GM19452 (cell line): ENCODE measurements around the gene ARID1B.

Source experiments
- ATAC-seq: cut with Tn5 transposase; IDR thresholded peaks from one replicate; pipeline ENCODE4 v1.9.1; 2021; ENCODE audit not compliant: unreplicated experiment

ARID1B gene

DNA sequence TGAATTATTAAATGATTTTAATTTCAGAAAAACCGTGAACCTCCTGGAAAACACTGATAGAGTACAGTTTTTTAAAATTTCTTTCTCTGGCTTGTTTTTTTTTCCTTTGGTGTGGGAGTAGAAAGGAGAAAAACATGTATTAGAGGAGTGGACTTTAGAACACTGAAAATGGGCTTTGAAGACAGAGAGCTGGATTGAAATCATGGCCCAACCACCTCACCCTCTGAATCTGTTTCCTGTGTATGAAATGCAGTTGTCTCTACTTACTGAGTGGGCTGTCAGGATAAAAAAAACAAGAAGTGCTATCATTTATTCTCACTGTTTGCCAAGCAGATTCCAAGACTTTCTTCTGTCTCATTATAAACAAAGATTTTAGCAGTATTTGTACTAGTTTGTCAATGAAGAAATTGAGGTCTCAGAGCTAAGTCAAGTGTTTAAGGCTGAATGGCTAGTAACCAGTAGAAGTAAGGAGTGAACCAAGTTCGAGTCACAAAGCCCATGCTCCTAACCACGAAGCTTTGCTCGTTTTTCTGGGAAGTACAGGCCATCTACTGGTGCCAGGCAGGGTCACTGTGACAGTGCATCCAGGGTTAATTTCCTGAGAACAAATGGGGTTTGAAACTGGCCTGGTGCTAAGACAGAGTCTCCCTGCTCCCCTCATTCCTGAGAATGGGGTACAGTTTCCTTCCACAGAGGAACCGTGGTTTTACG is 289.8 kb downstream of the ARID1B start:
- no peak for ATAC-seq

DNA sequence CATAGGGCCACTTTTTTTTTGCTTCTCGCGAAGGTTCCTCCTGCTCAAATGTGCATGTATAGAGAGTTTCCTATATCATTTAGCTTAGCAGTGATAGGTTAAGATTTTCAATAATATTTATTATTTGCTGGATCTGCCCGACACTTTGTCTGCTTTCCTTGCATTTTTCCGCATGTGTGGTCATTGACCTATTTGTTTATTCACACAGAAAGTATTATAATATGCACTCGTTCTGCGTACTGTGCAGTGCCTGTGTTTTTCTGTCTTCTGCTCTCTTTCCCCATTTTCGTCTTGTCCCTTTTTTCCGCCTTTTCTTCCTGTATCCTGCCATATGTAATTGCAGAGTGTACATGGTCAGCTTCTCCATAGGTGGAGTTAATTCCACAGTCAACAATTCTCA is 290.3 kb downstream of the ARID1B start:
- ATAC-seq = no peak

DNA sequence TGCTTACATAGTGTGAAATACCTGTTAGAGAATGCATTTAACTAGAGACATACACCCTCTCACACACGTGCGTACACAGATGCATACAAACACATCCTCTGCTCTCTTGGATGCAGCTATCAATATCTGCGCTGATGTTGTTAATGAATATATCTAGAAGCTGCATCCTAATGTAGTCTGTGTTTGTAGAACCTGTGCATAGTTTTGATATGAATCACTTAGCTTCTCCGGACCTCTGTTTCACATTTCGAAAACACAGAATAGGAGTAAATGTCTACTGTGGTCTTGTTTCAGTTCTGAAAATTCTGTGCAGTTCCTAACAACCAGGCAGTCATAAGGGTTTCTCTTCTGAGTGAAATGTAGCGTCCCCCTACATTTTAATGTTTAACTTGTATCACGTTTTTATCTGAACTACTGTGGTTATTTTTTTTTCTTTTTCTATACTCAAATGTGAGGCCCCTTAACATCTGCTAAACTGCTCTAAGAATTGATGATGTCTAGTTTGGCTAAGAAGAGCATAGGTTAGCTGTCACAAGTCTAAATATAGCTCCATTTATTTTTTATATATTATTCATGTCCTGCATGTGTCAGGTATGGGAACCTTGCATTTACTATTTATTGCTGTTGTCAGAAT is 291.6 kb downstream of the ARID1B start:
- peak; percentile 97 for ATAC-seq

DNA sequence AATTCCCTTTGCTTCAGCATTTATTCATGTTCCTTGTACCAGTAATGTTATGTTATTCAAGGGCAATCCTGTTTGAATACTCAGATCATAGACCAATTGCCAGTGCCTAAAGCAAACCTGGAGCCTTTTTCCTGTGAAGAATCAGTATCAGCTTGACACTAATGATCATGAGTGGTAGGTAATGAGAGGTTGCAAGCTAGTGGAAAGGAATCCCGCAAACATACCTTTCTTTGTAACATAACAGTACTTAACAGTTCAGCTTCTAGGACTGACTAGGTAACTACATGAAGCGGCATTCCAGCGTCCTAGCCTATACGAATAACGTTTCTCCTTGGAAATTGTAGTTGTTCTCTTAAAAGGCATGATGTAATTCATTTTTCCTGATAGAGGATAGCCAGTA is 292.4 kb downstream of the ARID1B start:
- ATAC-seq = no peak

DNA sequence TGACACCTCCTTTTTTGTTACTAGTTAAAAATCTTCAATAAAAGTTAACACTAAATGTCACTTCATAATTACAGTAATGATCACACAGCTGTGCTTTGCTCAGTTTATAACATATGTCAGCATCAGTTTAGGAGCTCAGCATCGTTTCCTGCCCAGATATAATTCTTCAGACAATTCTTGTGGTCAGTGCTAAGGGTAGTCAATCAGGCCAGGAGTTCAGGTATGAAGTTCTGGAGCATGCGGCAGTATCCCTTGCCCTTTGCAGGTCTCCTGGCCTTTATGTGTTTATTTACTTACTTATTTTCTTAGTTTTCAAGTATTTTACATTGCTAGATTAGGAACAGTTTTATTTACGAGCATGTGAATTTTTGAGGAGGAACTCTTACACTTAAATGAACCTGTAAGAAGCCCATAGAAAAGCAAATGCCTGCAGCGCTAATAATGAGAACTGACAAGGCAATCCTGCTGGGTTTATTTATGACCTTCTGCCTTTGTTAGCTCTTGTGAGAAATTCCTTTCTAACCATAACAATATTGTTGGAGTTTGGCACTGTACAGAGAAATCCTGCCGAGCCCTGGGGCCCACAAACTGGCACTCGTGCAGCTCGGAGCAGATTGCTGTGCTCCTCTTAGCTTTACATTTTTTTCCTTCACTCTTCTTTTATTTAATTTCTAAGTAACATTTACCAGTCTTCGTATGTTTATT is 293.4 kb downstream of the ARID1B start:
- no peak for ATAC-seq

GRCh38 chr6:157072128-157072527 is 294.9 kb downstream of the ARID1B start:
- ATAC-seq = no peak

DNA sequence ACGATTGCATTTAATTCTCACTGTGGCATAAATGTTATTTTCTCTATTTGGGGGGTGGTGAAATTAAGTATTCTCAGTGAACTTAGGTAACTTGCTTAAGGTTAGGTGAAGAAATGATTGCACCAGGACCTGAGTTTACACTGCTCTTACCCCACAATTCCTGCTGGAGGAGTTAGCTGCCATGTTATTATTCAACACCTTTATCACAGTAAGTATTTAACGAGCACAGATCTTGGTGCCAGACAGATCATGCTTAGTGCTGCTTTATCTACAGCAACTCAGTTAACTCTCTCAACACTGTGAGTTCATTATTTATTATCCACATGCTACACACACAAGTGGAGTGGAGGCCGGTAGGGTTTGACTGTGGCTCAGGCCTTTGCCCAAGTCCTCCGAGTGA is 296.4 kb downstream of the ARID1B start:
- ATAC-seq = no peak

- ATAC-seq = no peak
These were observed 297.8 kb downstream of the ARID1B start for GRCh38 chr6:157074969-157075368.

DNA sequence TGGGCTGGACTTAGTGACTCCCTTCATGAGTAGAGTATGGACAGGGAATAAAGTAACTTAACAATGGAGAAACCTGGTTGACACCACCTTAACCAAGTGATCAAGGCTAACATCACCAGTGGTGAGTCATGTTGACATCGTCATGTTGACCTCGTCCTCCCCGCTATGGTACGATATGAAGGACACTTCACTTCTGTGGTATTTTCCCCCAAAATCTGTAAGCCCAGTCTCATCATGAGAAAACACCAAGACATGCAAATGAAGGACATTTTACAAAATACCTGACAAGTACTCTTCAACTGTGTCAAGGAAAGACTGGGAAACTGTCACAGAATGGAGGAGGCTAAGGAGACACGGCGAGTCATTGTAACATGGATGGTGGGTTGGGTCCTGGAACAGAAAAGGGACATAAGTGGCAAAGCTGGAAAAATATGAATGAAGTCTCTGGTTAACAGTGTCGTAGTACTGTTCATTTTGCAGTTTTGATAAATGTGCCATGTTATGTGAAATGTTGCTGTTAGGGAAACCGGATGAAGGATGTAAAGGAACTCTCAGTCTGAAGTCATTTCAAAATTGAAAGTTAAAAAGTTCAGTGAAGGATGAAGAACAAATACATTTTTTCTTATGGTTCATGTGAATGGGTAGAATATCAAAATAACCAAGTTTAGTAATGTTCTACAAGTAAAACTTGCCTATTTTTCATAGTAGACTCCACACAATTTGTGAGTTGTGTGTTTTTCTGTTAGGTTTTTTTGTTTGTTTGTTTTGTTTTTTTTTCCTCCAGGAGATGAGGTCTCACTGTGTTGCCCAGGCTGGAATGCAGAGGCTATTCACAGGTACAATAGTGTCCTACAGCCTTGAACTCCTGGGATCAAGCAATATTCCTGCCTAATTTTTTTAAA is 298.6 kb downstream of the ARID1B start:
- peak; percentile 86 for ATAC-seq

DNA sequence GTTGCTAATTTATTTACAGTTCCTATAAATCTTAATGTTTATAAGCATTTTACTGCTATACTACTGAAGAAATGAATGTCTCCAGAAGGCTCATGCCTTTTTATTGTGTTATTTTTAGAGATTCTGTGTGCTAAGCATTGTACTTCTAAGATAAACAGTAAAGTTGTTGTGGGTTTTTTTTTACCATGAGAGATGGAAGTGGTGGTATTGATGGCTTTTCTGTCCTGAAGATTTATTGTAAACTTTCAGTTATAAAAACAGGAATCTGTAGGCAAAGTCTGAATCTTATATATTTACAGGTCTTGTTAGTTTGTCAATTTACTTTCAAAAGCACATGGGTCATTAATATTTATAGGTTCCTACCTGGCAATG is 299.3 kb downstream of the ARID1B start:
- ATAC-seq = no peak

- no peak for ATAC-seq
These were observed 300.1 kb downstream of the ARID1B start for GRCh38 chr6:157077251-157077650.

DNA sequence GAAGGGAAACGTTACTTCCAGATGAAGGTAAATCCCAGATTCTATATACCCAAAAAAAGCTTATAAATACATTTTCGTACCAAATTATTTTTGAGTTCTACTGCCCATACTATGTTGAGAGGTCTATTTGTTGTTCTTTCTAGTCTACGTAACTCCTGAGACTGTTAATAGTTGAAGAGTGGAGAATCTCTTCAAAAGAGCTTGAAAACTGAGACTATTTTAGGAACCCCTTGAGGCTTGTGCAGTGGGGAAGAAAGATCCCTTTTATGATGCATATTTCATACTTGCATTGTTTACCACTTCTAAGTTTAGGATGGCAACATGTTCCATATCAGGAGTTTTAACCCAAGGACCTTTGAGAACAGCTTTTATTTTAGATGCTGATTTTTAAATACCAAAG is 301.1 kb downstream of the ARID1B start:
- ATAC-seq = no peak

DNA sequence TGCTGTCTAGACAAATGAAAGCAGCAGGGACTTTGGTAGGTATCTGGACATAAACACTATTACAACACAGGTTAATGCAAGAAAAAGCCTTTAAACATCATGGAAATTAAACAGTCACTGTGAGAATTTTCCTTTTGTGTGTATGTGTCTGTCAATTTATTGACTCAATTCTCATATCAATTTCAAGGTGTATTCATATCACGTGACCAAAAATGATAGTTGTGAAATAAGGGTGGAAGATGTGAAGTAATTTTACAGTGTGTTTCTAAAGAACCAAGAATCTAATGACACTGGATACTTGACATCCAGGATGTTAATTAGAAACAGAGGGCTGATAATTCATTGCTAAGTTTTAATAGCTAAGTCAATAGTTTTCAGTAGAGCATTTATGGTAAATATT is 302.1 kb downstream of the ARID1B start:
- no peak for ATAC-seq

DNA sequence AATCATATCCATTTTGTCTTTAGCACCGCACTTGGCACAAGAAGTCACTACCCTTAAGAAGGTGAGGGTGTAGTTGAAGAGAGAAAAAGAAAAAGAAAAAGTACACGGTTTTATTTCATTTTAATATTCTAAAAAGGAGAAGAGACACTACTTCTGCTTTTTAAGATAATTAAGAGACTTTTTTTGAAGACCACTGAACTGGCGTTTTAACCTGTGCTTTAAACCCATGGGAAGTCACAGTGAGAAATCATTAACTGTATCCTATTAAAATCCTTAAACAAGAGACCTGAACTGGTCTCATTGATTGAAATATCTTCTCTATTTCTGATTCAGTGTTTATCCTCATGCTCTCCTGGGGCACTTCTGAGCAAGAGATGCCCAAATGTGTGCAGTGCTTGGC is 302.6 kb downstream of the ARID1B start:
- no peak for ATAC-seq

- no peak for ATAC-seq
These were observed 303.8 kb downstream of the ARID1B start for GRCh38 chr6:157080986-157081391.

DNA sequence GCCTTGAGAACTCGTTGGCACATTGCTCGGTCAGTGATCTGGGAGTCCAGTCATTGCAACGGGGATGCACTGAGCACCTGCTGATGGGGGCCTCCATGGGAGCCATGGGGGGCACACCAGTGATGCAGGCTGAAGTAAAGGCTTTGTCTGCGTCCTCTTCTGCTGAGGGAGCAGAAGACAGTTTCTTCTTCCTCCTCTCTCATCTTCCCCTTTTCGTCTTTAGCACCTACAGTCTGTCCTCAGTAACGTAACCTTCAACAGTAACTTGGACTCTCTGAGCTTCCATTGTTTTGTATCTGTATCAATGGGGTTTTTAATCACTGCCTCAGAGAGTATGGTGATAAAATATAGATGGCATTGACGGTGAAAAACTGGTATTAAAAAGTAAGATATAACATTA is 306.2 kb downstream of the ARID1B start:
- ATAC-seq = no peak

DNA sequence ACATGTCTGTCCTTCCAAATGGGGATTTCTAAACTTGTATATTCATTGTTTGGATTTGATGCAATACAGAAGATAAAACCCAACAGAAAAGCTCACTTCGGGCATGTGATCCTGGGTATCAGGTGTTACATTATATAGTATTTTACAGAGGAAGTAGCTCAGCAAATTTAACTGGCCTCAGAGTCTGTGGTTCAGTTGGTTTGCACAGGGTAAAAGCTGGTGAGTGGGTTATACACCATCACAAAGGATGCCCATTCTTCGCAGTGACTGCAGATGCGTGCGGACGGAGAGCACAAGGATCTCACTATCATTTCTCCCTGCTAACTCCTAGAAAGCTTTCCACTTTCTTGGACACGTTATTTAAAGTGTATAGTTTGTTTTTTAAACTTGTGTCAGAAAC is 309.5 kb downstream of the ARID1B start:
- ATAC-seq = no peak

- no peak for ATAC-seq
These were observed 310.8 kb downstream of the ARID1B start for GRCh38 chr6:157087974-157088373.

GRCh38 chr6:157088841-157089240 is 311.7 kb downstream of the ARID1B start:
- ATAC-seq = no peak

- no peak for ATAC-seq
These were observed 312.1 kb downstream of the ARID1B start for GRCh38 chr6:157089258-157089657.

DNA sequence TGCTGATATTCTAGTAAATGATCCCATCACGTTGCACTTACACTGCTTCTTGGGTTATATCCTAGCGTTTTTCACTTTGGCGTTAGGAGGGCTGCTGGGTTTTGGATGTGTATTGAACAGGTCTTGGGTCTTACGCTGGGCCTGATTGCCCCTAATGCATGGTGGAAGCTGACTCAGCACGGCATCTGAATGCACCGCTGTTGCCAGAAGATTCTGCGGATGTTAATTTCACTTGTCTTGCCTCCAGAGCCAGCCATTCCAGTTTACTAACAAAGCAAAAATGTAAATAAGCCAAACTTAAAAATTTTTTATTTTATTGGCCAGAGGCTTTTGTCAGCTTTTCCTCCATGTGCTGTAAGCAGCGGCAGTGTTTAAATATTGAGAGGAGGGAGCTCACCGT is 312.7 kb downstream of the ARID1B start:
- ATAC-seq = no peak
